ENCODE results near the gene CWC27. TPM values are rescaled to one million over a fixed set of nuclear protein-coding genes. Genes with fewer than 3 reads are reported as not detected.

CWC27 gene
- total RNA-seq (2011; cell fraction: chromatin; rRNA removed; ENCODE audit: low replicate concordance): 10.5 and 54.8 TPM in 2 replicates
- total RNA-seq (2011; cell fraction: nucleolus; rRNA removed): 7.0 and 10.1 TPM in 2 replicates
- 17.9 and 28.3 TPM in 2 replicates for total RNA-seq (2011; cell fraction: nucleoplasm; rRNA removed)
- total RNA-seq (2014; rRNA removed) (19.5 and 19.7 TPM in 2 replicates), total RNA-seq (2014; rRNA removed; fragmentation: Illumina TruSeq; extraction: Trizol) (40.9 and 47.4 TPM in 2 replicates), total RNA-seq (2015; rRNA removed; fragmentation: Illumina TruSeq; extraction: Trizol) (33.2 and 38.0 TPM in 2 replicates), total RNA-seq (2021) (25.6 and 28.0 TPM in 2 replicates), polyA plus RNA-seq (2011; rRNA removed) (26.8 and 38.3 TPM in 2 replicates), polyA plus RNA-seq (2014; fragmentation: Illumina TruSeq; extraction: Trizol) (39.5 and 46.4 TPM in 2 replicates), polyA plus RNA-seq (2014; fragmentation: Nextera tagmentation; extraction: Ambion mirVana) (10 to 100 TPM; 42.9 to 49.3 TPM), polyA plus RNA-seq (2014; rRNA removed) (27.9 and 34.1 TPM in 2 replicates), polyA minus RNA-seq (2011; rRNA and poly(A)+ RNA removed) (71.0 and 76.0 TPM in 2 replicates), Bru-seq, nascent RNA (percentile 66 among the genes with signal in this experiment), BruChase-seq, experiment 1, labeled RNA remaining after a 2-hour chase (percentile 69 among the genes with signal in this experiment), BruChase-seq, experiment 2, labeled RNA remaining after a 6-hour chase (percentile 65 among the genes with signal in this experiment)
- polyA plus RNA-seq (2011; cell fraction: cytosol; rRNA removed): 5.6 and 20.5 TPM in 2 replicates
- 5.2 and 9.0 TPM in 2 replicates for polyA plus RNA-seq (2011; cell fraction: nucleus; rRNA removed)
- polyA plus RNA-seq (2012): 23.4 and 29.1 TPM in 2 replicates
- 10.1 and 13.3 TPM in 2 replicates for polyA minus RNA-seq (2011; cell fraction: cytosol; rRNA and poly(A)+ RNA removed)
- 27.5 and 43.1 TPM in 2 replicates for polyA minus RNA-seq (2011; cell fraction: nucleus; rRNA and poly(A)+ RNA removed)
- long read RNA-seq, experiment 1, transcript CWC27-201 (14 exons, 2,078 nt): major isoform, 36 of 72 reads
- long read RNA-seq, experiment 1, partial matches to known transcripts: 23 of 72 reads
- long read RNA-seq, experiment 1, other reads (novel, unspliced or antisense): 13 of 72 reads
- long read RNA-seq, experiment 2, transcript CWC27-201 (14 exons, 2,078 nt): major isoform, 5 of 23 reads
- long read RNA-seq, experiment 2, partial matches to known transcripts: 9 of 23 reads
- long read RNA-seq, experiment 2, other reads (novel, unspliced or antisense): 9 of 23 reads
- long read RNA-seq, experiment 3, partial matches to known transcripts: 20 of 26 reads
- long read RNA-seq, experiment 3, other reads (novel, unspliced or antisense): 2 of 26 reads

DNA sequence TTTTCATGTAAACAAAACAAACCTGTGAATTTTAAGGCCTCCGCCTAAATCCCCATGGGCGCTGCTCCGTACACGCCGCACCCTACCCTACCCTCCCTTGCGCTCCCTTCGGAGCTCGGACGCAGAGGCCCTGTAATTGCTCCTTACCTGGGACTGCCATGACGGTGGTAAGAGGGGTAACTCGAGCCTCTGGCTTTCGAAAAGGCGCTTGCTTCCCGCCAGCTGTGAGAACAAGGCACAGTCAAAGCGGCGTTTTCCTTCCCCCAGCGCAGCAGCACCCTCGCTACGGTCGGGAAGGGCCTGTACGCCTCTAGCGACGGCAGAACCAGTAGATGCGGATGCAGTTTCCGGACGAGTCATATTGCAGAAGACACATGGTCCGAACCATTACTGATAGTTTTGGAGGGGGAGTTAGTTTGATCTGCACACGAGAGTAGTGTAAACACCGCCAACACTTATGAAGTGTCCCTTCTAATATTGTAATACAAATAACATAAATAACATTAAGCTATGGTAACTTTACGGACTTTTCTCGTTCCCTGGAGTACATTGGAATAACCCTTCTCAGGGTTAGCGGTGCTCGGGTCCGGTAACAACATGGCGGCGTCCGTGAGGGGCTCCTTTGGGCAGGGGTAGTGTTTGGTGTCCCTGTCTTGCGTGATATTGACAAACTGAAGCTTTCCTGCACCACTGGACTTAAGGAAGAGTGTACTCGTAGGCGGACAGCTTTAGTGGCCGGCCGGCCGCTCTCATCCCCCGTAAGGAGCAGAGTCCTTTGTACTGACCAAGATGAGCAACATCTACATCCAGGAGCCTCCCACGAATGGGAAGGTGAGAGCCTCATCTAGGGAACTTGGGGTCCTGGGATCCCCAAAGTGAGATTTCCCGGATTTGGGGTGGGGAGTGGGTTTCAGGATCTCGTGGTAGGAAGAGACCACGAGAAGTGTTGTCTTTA lies at the start of gene CWC27, which contains the start of gene SREK1IP1:
CWC27 (plus strand) TSS at position 573 of the 955 bp plus-strand sequence; CDS start at position 790, 217 bp downstream.
SREK1IP1 (minus strand) TSS at position 334 of the 955 bp plus-strand sequence; CDS start at position 160, 174 bp downstream.
- whole genome bisulfite sequencing (ENCODE audit: insufficient coverage, low coverage, missing lambda C conversion rate): under 1% methylated on average over 44 of the region's 48 CpGs
- ATAC-seq (peak; percentile 95), DNase-seq (ENCODE audit: extremely low read depth in 1 of 4, low spot score in 3 of 4) (peak; percentile 63 to 91 (median 74)), FAIRE-seq (peak; percentile 84)
- no peaks in the 10 kb centered on the region for H3K9me3 ChIP-seq (replicated peaks; ENCODE audit: control insufficient read depth, insufficient read depth, low read depth, low read length)
- H3K9ac ChIP-seq (ENCODE audit: insufficient read depth in 1 of 2, low read depth in 2 of 2, low read length in 2 of 2): peak within 1 kb of the TSS; percentile 96 to 97
- no peaks in the 10 kb centered on the region for H3K9me1 ChIP-seq (ENCODE audit: control insufficient read depth, insufficient read depth, low read length)
- peak within 1 kb of the TSS; percentile 93 for H3K4me2 ChIP-seq (ENCODE audit: insufficient read depth, low read length)
- H3K4me1 ChIP-seq (replicated peaks in 1 of 2; ENCODE audit: control insufficient read depth in 2 of 2, insufficient read depth in 2 of 2, low read length in 2 of 2): peaks cover 0 to 14% of the 10 kb centered on the region in 2 experiments; a peak in 3 of 5 replicates
- TSS peak; percentile 67 for BruUV-seq (replicated peaks)
- ChIA-PET POLR2A (interaction anchor here (0.5 to 1.6 kb wide), 7 partner anchors 10 to 895 kb away, joined by 3 to 7 read pairs (median 4); no protein-coding TSS in a partner anchor), CTCF (ENCODE audit: low intra/inter-chr PET ratio) (no interaction called here)
- H4K20me1 ChIP-seq (replicated peaks; ENCODE audit: control insufficient read depth, insufficient read depth, low read length): no peaks in the 10 kb centered on the region
- peak within 1 kb of the TSS; percentile 79 for H3K4me3 ChIP-seq
- peak within 1 kb of the TSS; percentile 97 for H3K27ac ChIP-seq (ENCODE audit: extremely low read depth, low read depth, low read length)
- peaks cover 35% of the 10 kb centered on the region for H3K36me3 ChIP-seq (ENCODE audit: control insufficient read depth, insufficient read depth, low read length)
- H2AFZ ChIP-seq (ENCODE audit: low read depth, low read length): peak within 1 kb of the TSS; percentile 100
- no peaks in the 10 kb centered on the region for H3K27me3 ChIP-seq (ENCODE audit: control insufficient read depth in 2 of 2, insufficient read depth in 2 of 2, low read length in 2 of 2)
- intact Hi-C loops (cut with micrococcal nuclease) (loop anchor here (5.0 kb wide), 1 partner anchor 86 kb away; no protein-coding TSS in a partner anchor), in situ Hi-C loops (cut with MboI) (no loop called here)
- H3K79me2 ChIP-seq (ENCODE audit: control insufficient read depth, insufficient read depth, low read length): peaks cover 88% of the 10 kb centered on the region
- TF ChIP-seq TAF9B (IDR thresholded peaks at IDR 0.05; ENCODE audit: partially characterized antibody) (peak; percentile 82), SOX6 (IDR thresholded peaks at IDR 0.05) (0 out of 2 replicates have a peak, but pooled peaks have one; percentile 19), YBX1 (IDR thresholded peaks at IDR 0.05) (no peak), EGR1 (conservative IDR thresholded peaks at IDR 0.05) (no peak), PRDM10 (IDR thresholded peaks at IDR 0.05; ENCODE audit: partially characterized antibody) (peak; percentile 100), ETV1 (tag; conservative IDR thresholded peaks at IDR 0.05; ENCODE audit: low read depth) (0 out of 2 replicates have a peak, but pooled peaks have one; percentile 20), HEY1 (CRISPR knock-in tag; IDR thresholded peaks at IDR 0.05; ENCODE audit: borderline replicate concordance) (no peak), TCF7 (IDR thresholded peaks at IDR 0.05; ENCODE audit: borderline replicate concordance) (no peak), SMAD2 (IDR thresholded peaks at IDR 0.05; ENCODE audit: low read depth, low read length) (no peak)
- TF ChIP-seq, protein P1, sequence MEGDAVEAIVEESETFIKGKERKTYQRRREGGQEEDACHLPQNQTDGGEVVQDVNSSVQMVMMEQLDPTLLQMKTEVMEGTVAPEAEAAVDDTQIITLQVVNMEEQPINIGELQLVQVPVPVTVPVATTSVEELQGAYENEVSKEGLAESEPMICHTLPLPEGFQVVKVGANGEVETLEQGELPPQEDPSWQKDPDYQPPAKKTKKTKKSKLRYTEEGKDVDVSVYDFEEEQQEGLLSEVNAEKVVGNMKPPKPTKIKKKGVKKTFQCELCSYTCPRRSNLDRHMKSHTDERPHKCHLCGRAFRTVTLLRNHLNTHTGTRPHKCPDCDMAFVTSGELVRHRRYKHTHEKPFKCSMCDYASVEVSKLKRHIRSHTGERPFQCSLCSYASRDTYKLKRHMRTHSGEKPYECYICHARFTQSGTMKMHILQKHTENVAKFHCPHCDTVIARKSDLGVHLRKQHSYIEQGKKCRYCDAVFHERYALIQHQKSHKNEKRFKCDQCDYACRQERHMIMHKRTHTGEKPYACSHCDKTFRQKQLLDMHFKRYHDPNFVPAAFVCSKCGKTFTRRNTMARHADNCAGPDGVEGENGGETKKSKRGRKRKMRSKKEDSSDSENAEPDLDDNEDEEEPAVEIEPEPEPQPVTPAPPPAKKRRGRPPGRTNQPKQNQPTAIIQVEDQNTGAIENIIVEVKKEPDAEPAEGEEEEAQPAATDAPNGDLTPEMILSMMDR (IDR thresholded peaks at IDR 0.05 in 2 of 3, conservative IDR thresholded peaks at IDR 0.05 in 1 of 3; ENCODE audit: insufficient read depth in 2 of 3, low read depth in 1 of 3, low read length in 3 of 3): no peak

Measured in K562 (cell line).